H1 (cell line): ENCODE results near the gene GHRH. TPM values are rescaled to one million over a fixed set of nuclear protein-coding genes. Genes with fewer than 3 reads are reported as not detected.

Experiments
- CTCF ChIA-PET: fragments of 300-600 bp; sonication (Branson Sonifier 250); formaldehyde crosslinking; loops from one replicate; lab custom pipeline; 2021; ENCODE audit not compliant: partially characterized antibody; lab: Charles Lee
- POLR2A ChIA-PET: fragments of 300-600 bp; sonication (Branson Sonifier 250); formaldehyde crosslinking; loops from one replicate; lab custom pipeline; 2021; ENCODE audit warnings: inconsistent platforms; ENCODE audit not compliant: partially characterized antibody; lab: Charles Lee
- DNase-seq, 2 experiments: peaks; one replicate each; pipeline versions ENCODE4 v3.0.0 to v3.0.0-alpha.2; 2010 to 2022; ENCODE audit warnings: low spot score in 2 of 2, low read depth in 1 of 2, mixed read lengths in 1 of 2
- FAIRE-seq: peaks from 2 replicates; lab custom pipeline; 2011; peaks lifted over from hg19 to GRCh38; lab: Jason Lieb, UNC
- H2AFZ ChIP-seq: 2 replicates; pipeline ENCODE4 v1.8.1; 2012; ENCODE audit warnings: low read length, inconsistent platforms
- H2AK5ac ChIP-seq: 2 replicates; pipeline ENCODE4 v1.6.1; 2013; ENCODE audit warnings: low read depth, low read length
- H2BK120ac ChIP-seq: replicated peaks from 2 replicates; pipeline ENCODE3; 2013; ENCODE audit warnings: low read depth, low read length, inconsistent platforms
- H2BK12ac ChIP-seq: 2 replicates; pipeline ENCODE4 v1.6.1; 2013; ENCODE audit warnings: low read depth, low read length
- H2BK15ac ChIP-seq: 2 replicates; pipeline ENCODE4 v1.6.1; 2013; ENCODE audit warnings: low read length
- H2BK20ac ChIP-seq: 2 replicates; pipeline ENCODE4 v1.6.1; 2013; ENCODE audit warnings: low read length
- H2BK5ac ChIP-seq: 2 replicates; pipeline ENCODE4 v1.6.1; 2013; ENCODE audit warnings: low read depth, low read length
- H3K14ac ChIP-seq: 2 replicates; pipeline ENCODE4 v1.6.1; 2013; ENCODE audit warnings: inconsistent platforms; ENCODE audit not compliant: insufficient read length
- H3K18ac ChIP-seq: 2 replicates; pipeline ENCODE4 v1.6.1; 2013; ENCODE audit warnings: low read length; ENCODE audit errors: extremely low read depth
- H3K23ac ChIP-seq: 2 replicates; pipeline ENCODE4 v1.6.1; 2013; ENCODE audit warnings: inconsistent platforms; ENCODE audit not compliant: insufficient read length
- H3K23me2 ChIP-seq: 2 replicates; pipeline ENCODE4 v1.6.1; 2013; ENCODE audit warnings: low read depth, low read length
- H3K27ac ChIP-seq: 2 replicates; pipeline ENCODE4 v1.6.1; 2011; ENCODE audit warnings: low read depth, low read length, inconsistent platforms
- H3K27me3 ChIP-seq, 4 experiments: replicated peaks in 1 of 4; 1 replicate in 1 of 4; 2 replicates in 3 of 4; pipeline versions ENCODE4 v1.6.1 to v1.8.1; 2011 to 2013; ENCODE audit warnings: low read length in 3 of 4, mild to moderate bottlenecking in 3 of 4, inconsistent platforms in 2 of 4, mixed read lengths in 2 of 4, moderate library complexity in 1 of 4; ENCODE audit not compliant: control insufficient read depth in 3 of 4, insufficient read depth in 3 of 4; ENCODE audit errors: extremely low read depth in 1 of 4
- H3K36me3 ChIP-seq, 4 experiments: 2 replicates each; pipeline versions ENCODE4 v1.6.1 to v1.8.1; 2011 to 2013; ENCODE audit warnings: mild to moderate bottlenecking in 4 of 4, low read length in 3 of 4, moderate library complexity in 2 of 4, control low read depth in 1 of 4, inconsistent platforms in 1 of 4; ENCODE audit not compliant: insufficient read depth in 4 of 4, control insufficient read depth in 2 of 4
- H3K4ac ChIP-seq: replicated peaks from 2 replicates; pipeline ENCODE3; 2013; ENCODE audit warnings: low read length, low read depth, mixed read lengths, inconsistent platforms; ENCODE audit not compliant: insufficient read length
- H3K4me1 ChIP-seq, 4 experiments: replicated peaks in 1 of 4; 1 replicate in 1 of 4; 2 replicates in 3 of 4; pipeline versions ENCODE4 v1.6.1 to v1.8.1; 2011 to 2013; ENCODE audit warnings: low read length in 3 of 4, inconsistent platforms in 2 of 4, mixed read lengths in 1 of 4; ENCODE audit not compliant: insufficient read depth in 4 of 4, control insufficient read depth in 3 of 4
- H3K4me2 ChIP-seq, 2 experiments: 2 replicates each; pipeline versions ENCODE4 v1.6.1 to v1.8.1; 2011 to 2013; ENCODE audit warnings: low read depth in 2 of 2, low read length in 2 of 2, control low read depth in 1 of 2, inconsistent platforms in 1 of 2, mild to moderate bottlenecking in 1 of 2; ENCODE audit not compliant: insufficient read depth in 1 of 2
- H3K4me3 ChIP-seq, 4 experiments: fragments of 200-600, 300-600 bp in 1 of 4; sonication (generic), shearing (Covaris generic), sonication (Bioruptor Twin) in 1 of 4; 2 replicates each; pipeline versions ENCODE4 v1.5.1 to v1.8.1; 2011 to 2016; ENCODE audit warnings: low read length in 4 of 4, low read depth in 3 of 4, control low read depth in 2 of 4, inconsistent platforms in 2 of 4, mild to moderate bottlenecking in 2 of 4, mixed read lengths in 1 of 4, moderate library complexity in 1 of 4; ENCODE audit not compliant: insufficient read depth in 2 of 4; ENCODE audit errors: extremely low read depth in 1 of 4
- H3K56ac ChIP-seq: replicated peaks from 2 replicates; pipeline ENCODE3; 2013; ENCODE audit warnings: low read depth, mild to moderate bottlenecking, mixed read lengths, low read length, inconsistent platforms; ENCODE audit not compliant: insufficient read length
- H3K79me1 ChIP-seq: 2 replicates; pipeline ENCODE4 v1.6.1; 2013; ENCODE audit warnings: low read depth, low read length, control low read depth
- H3K79me2 ChIP-seq, 2 experiments: 2 replicates each; pipeline versions ENCODE4 v1.6.1 to v1.8.1; 2012 to 2013; ENCODE audit warnings: low read length in 2 of 2, mild to moderate bottlenecking in 2 of 2, inconsistent platforms in 1 of 2; ENCODE audit not compliant: insufficient read depth in 2 of 2, control insufficient read depth in 1 of 2
- H3K9ac ChIP-seq, 4 experiments: replicated peaks in 1 of 4; 1 replicate in 1 of 4; 2 replicates in 3 of 4; pipeline versions ENCODE4 v1.6.1 to v1.8.1; 2011 to 2013; ENCODE audit warnings: low read depth in 3 of 4, low read length in 3 of 4, control low read depth in 2 of 4, mild to moderate bottlenecking in 2 of 4, moderate library complexity in 2 of 4, inconsistent platforms in 1 of 4; ENCODE audit errors: extremely low read depth in 1 of 4
- H3K9me3 ChIP-seq, 2 experiments: 2 replicates each; pipeline versions ENCODE4 v1.6.1 to v1.8.1; 2012 to 2013; ENCODE audit warnings: mild to moderate bottlenecking in 2 of 2, moderate library complexity in 2 of 2, control low read depth in 1 of 2, inconsistent platforms in 1 of 2, low read depth in 1 of 2, low read length in 1 of 2, mixed read lengths in 1 of 2; ENCODE audit not compliant: insufficient read depth in 2 of 2
- H4K20me1 ChIP-seq, 2 experiments: replicated peaks in 1 of 2; 2 replicates each; pipeline versions ENCODE3 to v1.8.1; 2011 to 2013; ENCODE audit warnings: inconsistent platforms in 2 of 2, low read length in 2 of 2, mild to moderate bottlenecking in 1 of 2; ENCODE audit not compliant: insufficient read depth in 2 of 2, control insufficient read depth in 1 of 2
- H4K5ac ChIP-seq: 2 replicates; pipeline ENCODE4 v1.6.1; 2013; ENCODE audit warnings: low read length, low read depth, mixed read lengths, inconsistent platforms; ENCODE audit not compliant: insufficient read length
- H4K8ac ChIP-seq: 2 replicates; pipeline ENCODE4 v1.8.0; 2013; ENCODE audit warnings: mild to moderate bottlenecking, moderate library complexity, low read length, inconsistent platforms; ENCODE audit not compliant: insufficient read depth; ENCODE audit errors: extremely low read depth
- H4K91ac ChIP-seq: replicated peaks from 2 replicates; pipeline ENCODE3; 2013; ENCODE audit warnings: low read length, mixed read lengths, inconsistent platforms; ENCODE audit not compliant: insufficient read length
- CTBP2 ChIP-seq: IDR thresholded peaks from 2 replicates; pipeline ENCODE4 v1.7.0; 2011; ENCODE audit warnings: borderline replicate concordance, mild to moderate bottlenecking, moderate library complexity, mixed read lengths, low read length; ENCODE audit not compliant: insufficient read depth, insufficient read length
- GABPA ChIP-seq: IDR thresholded peaks from 2 replicates; pipeline ENCODE4 v1.6.1; 2011; ENCODE audit warnings: mild to moderate bottlenecking, low read length, moderate library complexity, borderline replicate concordance; ENCODE audit not compliant: insufficient read depth
- NRF1 ChIP-seq: IDR thresholded peaks from 2 replicates; pipeline ENCODE4 v1.6.1; 2011; ENCODE audit warnings: mild to moderate bottlenecking, low read depth, low read length, improper control_type of control experiment
- SIN3A ChIP-seq, 2 experiments: IDR thresholded peaks in 1 of 2; conservative IDR thresholded peaks in 1 of 2; 2 replicates each; pipeline ENCODE4 v1.6.1; 2011 to 2012; ENCODE audit warnings: low read length in 2 of 2, improper control_type of control experiment in 1 of 2, low read depth in 1 of 2, mild to moderate bottlenecking in 1 of 2
- TAF1 ChIP-seq: IDR thresholded peaks from 2 replicates; pipeline ENCODE4 v1.6.1; 2011; ENCODE audit warnings: mild to moderate bottlenecking, low read depth, low read length
- ZNF274 ChIP-seq: IDR thresholded peaks from 2 replicates; pipeline ENCODE4 v1.7.0; 2012; ENCODE audit warnings: low read length, borderline replicate concordance; ENCODE audit errors: extremely low read depth
- WGBS, 2 experiments: shearing (Covaris generic) in 1 of 2; methylation state at CpG; one replicate each; pipeline versions ENCODE4 v1.1.6 to v1.1.7; 2013 to 2015; ENCODE audit warnings: low lambda C conversion rate in 2 of 2, mixed read lengths in 2 of 2, inconsistent platforms in 1 of 2, low coverage in 1 of 2, missing lambda C conversion rate in 1 of 2; ENCODE audit not compliant: insufficient replicate concordance in 2 of 2, insufficient coverage in 1 of 2, insufficient read length in 1 of 2; ENCODE audit errors: extremely low coverage in 1 of 2, missing lambda C conversion rate in 1 of 2; 5-methylcytosine and 5-hydroxymethylcytosine counted together
- polyA plus RNA-seq, 7 experiments: library from polyadenylated mRNA; depleted of rRNA in 3 of 7; stranded (reverse) in 5 of 7; unstranded in 2 of 7; fragments of >200 nt in 5 of 7; fragments of 200-250 nt in 2 of 7; gene quantifications; 1 replicate in 5 of 7; 2 replicates in 1 of 7; 4 replicates in 1 of 7; pipeline versions ENCODE4 v1.2.1 to v1.2.3, GENCODE V29; 2011 to 2013; ENCODE audit warnings: missing spikeins in 2 of 7, mixed read lengths in 2 of 7
- total RNA-seq: library from RNA; stranded (reverse); fragmentation: NEBNext Ultra II Directional; extraction: Animal tissue kit (Norgen Biotek cat#: 25700); gene quantifications from 2 replicates; pipeline ENCODE4 v1.2.1, GENCODE V29; 2021
- TF ChIP-seq, protein P1 (sequence below): IDR thresholded peaks from 2 replicates; pipeline ENCODE4 v1.6.1; 2012; ENCODE audit warnings: low read length, inconsistent platforms
- TF ChIP-seq, protein P2 (sequence below), 3 experiments: IDR thresholded peaks; 1 replicate in 2 of 3; 2 replicates in 1 of 3; pipeline versions ENCODE4 v1.5.1 to v1.6.1; 2011; ENCODE audit warnings: low read length in 3 of 3, mild to moderate bottlenecking in 3 of 3, inconsistent platforms in 2 of 3, low read depth in 1 of 3, moderate library complexity in 1 of 3; ENCODE audit not compliant: insufficient read depth in 1 of 3; ENCODE audit errors: control extremely low read depth in 1 of 3

The GHRH gene
- total and polyA plus RNA-seq, 2 of the 8 experiments (the other 6 are each of a cell fraction or from before 2014, with no cell fraction given), result not detected

DNA sequence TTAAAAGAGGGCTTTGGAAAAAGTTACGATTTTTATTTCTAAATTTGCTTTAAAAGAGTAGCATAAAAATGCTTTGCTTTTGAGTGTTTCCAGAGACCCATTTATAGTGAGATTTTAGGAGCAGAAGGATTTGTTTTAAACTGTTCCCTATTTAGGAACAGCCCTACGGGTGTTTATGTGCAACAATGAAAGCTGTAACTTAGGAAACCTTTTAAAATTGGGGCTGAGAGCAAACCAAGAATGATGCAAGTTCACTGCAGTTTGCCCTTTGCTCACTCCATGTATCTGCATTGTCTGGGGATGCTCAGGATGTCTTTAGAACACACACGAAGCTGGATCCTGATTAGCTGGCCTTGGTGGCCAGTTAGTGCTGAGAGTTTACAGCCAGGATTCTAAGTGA lies 40.9 kb downstream of the GHRH start:
- H4K20me1 ChIP-seq, result peaks cover 2 to 3% of the 10 kb centered on the region in 2 experiments
- H3K23me2 ChIP-seq, result no peaks in the 10 kb centered on the region
- DNase-seq, result no peak
- H3K36me3 ChIP-seq, result peaks cover 12 to 64% (median 31%) of the 10 kb centered on the region in 4 experiments
- no peak overlapping the region for H3K4me2 ChIP-seq
- no peak overlapping the region for H3K14ac ChIP-seq
- H2BK15ac ChIP-seq, result no peak overlapping the region
- no peak overlapping the region for H2AFZ ChIP-seq
- CTCF ChIA-PET, result interaction anchor here (0.6 to 1.8 kb wide), 7 partner anchors 18 to 555 kb away, joined by 3 to 7 read pairs (median 5); no protein-coding TSS in a partner anchor
- H3K4me3 ChIP-seq, result no peak overlapping the region
- H4K91ac ChIP-seq, result no peak overlapping the region
- WGBS, 2 experiments, result 81% methylated on average over 3 of the region's 3 CpGs; no CpG with 5 or more reads in 1 of the 2 experiments
- H2BK5ac ChIP-seq, result no peak overlapping the region
- H4K5ac ChIP-seq, result no peak overlapping the region
- H3K79me1 ChIP-seq, result peaks cover 5% of the 10 kb centered on the region
- POLR2A ChIA-PET, result interaction anchor here (1.6 to 2.7 kb wide), 4 partner anchors 9 to 42 kb away, joined by 4 to 17 read pairs (median 8); partner anchors contain the start of genes MROH8 and RPN2
- H3K27ac ChIP-seq, result no peak overlapping the region
- FAIRE-seq, result no peak
- peaks cover 0 to 6% (median 0%) of the 10 kb centered on the region in 4 experiments; a peak in 3 of 7 replicates for H3K4me1 ChIP-seq
- no peak overlapping the region for H4K8ac ChIP-seq
- H3K56ac ChIP-seq, result no peak overlapping the region
- H3K4ac ChIP-seq, result no peak overlapping the region
- no peaks in the 10 kb centered on the region; a peak in 1 of 7 replicates for H3K27me3 ChIP-seq
- H3K79me2 ChIP-seq, result peaks cover 0 to 16% of the 10 kb centered on the region in 2 experiments; a peak in 3 of 4 replicates
- no peak overlapping the region for H2BK12ac ChIP-seq
- no peak overlapping the region for H2AK5ac ChIP-seq
- no peak overlapping the region for H3K18ac ChIP-seq
- no peak overlapping the region for H3K23ac ChIP-seq
- H3K9me3 ChIP-seq, result no peaks in the 10 kb centered on the region
- H2BK120ac ChIP-seq, result no peak overlapping the region
- no peak overlapping the region for H3K9ac ChIP-seq
- no peak overlapping the region for H2BK20ac ChIP-seq
- TF ChIP-seq NRF1 (no peak), GABPA (no peak), CTBP2 (no peak), SIN3A (conservative IDR thresholded peaks at IDR 0.05 in 1 of 2, IDR thresholded peaks at IDR 0.05 in 1 of 2; ENCODE audit: low read depth in 1 of 2, low read length in 2 of 2) (no peak), ZNF274 (no peak), TAF1 (no peak)
- TF ChIP-seq, protein P1, sequence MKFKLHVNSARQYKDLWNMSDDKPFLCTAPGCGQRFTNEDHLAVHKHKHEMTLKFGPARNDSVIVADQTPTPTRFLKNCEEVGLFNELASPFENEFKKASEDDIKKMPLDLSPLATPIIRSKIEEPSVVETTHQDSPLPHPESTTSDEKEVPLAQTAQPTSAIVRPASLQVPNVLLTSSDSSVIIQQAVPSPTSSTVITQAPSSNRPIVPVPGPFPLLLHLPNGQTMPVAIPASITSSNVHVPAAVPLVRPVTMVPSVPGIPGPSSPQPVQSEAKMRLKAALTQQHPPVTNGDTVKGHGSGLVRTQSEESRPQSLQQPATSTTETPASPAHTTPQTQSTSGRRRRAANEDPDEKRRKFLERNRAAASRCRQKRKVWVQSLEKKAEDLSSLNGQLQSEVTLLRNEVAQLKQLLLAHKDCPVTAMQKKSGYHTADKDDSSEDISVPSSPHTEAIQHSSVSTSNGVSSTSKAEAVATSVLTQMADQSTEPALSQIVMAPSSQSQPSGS, result no peak
- TF ChIP-seq, protein P2, sequence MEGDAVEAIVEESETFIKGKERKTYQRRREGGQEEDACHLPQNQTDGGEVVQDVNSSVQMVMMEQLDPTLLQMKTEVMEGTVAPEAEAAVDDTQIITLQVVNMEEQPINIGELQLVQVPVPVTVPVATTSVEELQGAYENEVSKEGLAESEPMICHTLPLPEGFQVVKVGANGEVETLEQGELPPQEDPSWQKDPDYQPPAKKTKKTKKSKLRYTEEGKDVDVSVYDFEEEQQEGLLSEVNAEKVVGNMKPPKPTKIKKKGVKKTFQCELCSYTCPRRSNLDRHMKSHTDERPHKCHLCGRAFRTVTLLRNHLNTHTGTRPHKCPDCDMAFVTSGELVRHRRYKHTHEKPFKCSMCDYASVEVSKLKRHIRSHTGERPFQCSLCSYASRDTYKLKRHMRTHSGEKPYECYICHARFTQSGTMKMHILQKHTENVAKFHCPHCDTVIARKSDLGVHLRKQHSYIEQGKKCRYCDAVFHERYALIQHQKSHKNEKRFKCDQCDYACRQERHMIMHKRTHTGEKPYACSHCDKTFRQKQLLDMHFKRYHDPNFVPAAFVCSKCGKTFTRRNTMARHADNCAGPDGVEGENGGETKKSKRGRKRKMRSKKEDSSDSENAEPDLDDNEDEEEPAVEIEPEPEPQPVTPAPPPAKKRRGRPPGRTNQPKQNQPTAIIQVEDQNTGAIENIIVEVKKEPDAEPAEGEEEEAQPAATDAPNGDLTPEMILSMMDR (IDR thresholded peaks at IDR 0.05; ENCODE audit: control extremely low read depth in 1 of 3, insufficient read depth in 1 of 3, low read depth in 1 of 3, low read length in 3 of 3), result no peak
